ENCODE measurements around the gene VAMP5. TPM values are rescaled to one million over a fixed set of nuclear protein-coding genes. Genes with fewer than 3 reads are reported as not detected.
"Not testable (repeated sequence)": the region's sequence is repeated elsewhere in the genome, so short reads cannot be mapped to it uniquely, and the experiment has no call there.

The VAMP5 gene
- polyA plus RNA-seq, 4 donors = 37.1 to 54.2 (median 45.7) TPM

- DNase-seq (ENCODE audit: low read depth in 4 of 4, low spot score in 2 of 4) = no peak
Measured at GRCh38 chr2:85582492-85582891, 1.7 kb upstream of the VAMP5 start.

- no peak for DNase-seq (ENCODE audit: low read depth in 4 of 4, low spot score in 2 of 4)
Measured at GRCh38 chr2:85583667-85584353, 421 bp upstream of the VAMP5 start.

- DNase-seq (ENCODE audit: low read depth in 4 of 4, low spot score in 2 of 4) = no peak
Measured at GRCh38 chr2:85584857-85585780, 888 bp downstream of the VAMP5 start.

GRCh38 chr2:85585781-85586105, 1.5 kb downstream of the VAMP5 start:
- DNase-seq (ENCODE audit: low read depth in 4 of 4, low spot score in 2 of 4) = no peak

- DNase-seq (ENCODE audit: low read depth in 4 of 4, low spot score in 2 of 4) = no peak
Measured at GRCh38 chr2:85588236-85588635, 4.0 kb downstream of the VAMP5 start.

- no peak for DNase-seq (ENCODE audit: low read depth in 4 of 4, low spot score in 2 of 4)
Measured at GRCh38 chr2:85588645-85589044, 4.4 kb downstream of the VAMP5 start.

- no peak for DNase-seq (ENCODE audit: low read depth in 4 of 4, low spot score in 2 of 4)
Measured at GRCh38 chr2:85589181-85589580, 5.0 kb downstream of the VAMP5 start.

- no peak for DNase-seq (ENCODE audit: low read depth in 4 of 4, low spot score in 2 of 4)
Measured at GRCh38 chr2:85589982-85590791, 6.0 kb downstream of the VAMP5 start.

- DNase-seq (ENCODE audit: low read depth in 4 of 4, low spot score in 2 of 4) = no peak
Measured at GRCh38 chr2:85590950-85591349, 6.7 kb downstream of the VAMP5 start.

GRCh38 chr2:85591563-85591962, 7.3 kb downstream of the VAMP5 start:
- no peak for DNase-seq (ENCODE audit: low read depth in 4 of 4, low spot score in 2 of 4)

- not testable (repeated sequence) for DNase-seq (ENCODE audit: low read depth in 4 of 4, low spot score in 2 of 4)
Measured at GRCh38 chr2:85592299-85592698, 8.1 kb downstream of the VAMP5 start.

- no peak for DNase-seq (ENCODE audit: low read depth in 4 of 4, low spot score in 2 of 4)
Measured at GRCh38 chr2:85593023-85593422, 8.8 kb downstream of the VAMP5 start.

- no peak for DNase-seq (ENCODE audit: low read depth in 4 of 4, low spot score in 2 of 4)
Measured at GRCh38 chr2:85594715-85595300, 10.6 kb downstream of the VAMP5 start.

- DNase-seq (ENCODE audit: low read depth in 4 of 4, low spot score in 2 of 4) = peak; percentile 89 to 96 (median 94)
Measured at GRCh38 chr2:85595301-85596025, 11.2 kb downstream of the VAMP5 start, which contains the start of gene RNF181. TSS of gene RNF181 (plus strand) at chr2:85595745. CDS start at chr2:85595764, 19 bp downstream.

GRCh38 chr2:85596026-85596333, 11.7 kb downstream of the VAMP5 start:
- DNase-seq (ENCODE audit: low read depth in 4 of 4, low spot score in 2 of 4) = no peak

- DNase-seq (ENCODE audit: low read depth in 4 of 4, low spot score in 2 of 4) = no peak
Measured at GRCh38 chr2:85596486-85597143, 12.4 kb downstream of the VAMP5 start.

- DNase-seq (ENCODE audit: low read depth in 4 of 4, low spot score in 2 of 4) = no peak
Measured at GRCh38 chr2:85597241-85597640, 13.0 kb downstream of the VAMP5 start.

GRCh38 chr2:85598594-85599340, 14.5 kb downstream of the VAMP5 start:
- no peak for DNase-seq (ENCODE audit: low read depth in 4 of 4, low spot score in 2 of 4)
